ENCODE data around the gene KAT14.

- TF ChIP-seq CTCF (IDR thresholded peaks at IDR 0.05) = no peak
- TF ChIP-seq, protein P1, sequence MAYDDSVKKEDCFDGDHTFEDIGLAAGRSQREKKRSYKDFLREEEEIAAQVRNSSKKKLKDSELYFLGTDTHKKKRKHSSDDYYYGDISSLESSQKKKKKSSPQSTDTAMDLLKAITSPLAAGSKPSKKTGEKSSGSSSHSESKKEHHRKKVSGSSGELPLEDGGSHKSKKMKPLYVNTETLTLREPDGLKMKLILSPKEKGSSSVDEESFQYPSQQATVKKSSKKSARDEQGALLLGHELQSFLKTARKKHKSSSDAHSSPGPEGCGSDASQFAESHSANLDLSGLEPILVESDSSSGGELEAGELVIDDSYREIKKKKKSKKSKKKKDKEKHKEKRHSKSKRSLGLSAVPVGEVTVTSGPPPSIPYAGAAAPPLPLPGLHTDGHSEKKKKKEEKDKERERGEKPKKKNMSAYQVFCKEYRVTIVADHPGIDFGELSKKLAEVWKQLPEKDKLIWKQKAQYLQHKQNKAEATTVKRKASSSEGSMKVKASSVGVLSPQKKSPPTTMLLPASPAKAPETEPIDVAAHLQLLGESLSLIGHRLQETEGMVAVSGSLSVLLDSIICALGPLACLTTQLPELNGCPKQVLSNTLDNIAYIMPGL (CRISPR knock-in tag; IDR thresholded peaks at IDR 0.05; ENCODE audit: borderline replicate concordance) = no peak
- no peak for TF ChIP-seq POLR2A (IDR thresholded peaks at IDR 0.05; ENCODE audit: low read length)
- TF ChIP-seq EP300 (IDR thresholded peaks at IDR 0.05) = no peak
- no peak for TF ChIP-seq KDM1A (IDR thresholded peaks at IDR 0.05; ENCODE audit: low read depth)
- no peak for TF ChIP-seq MAX (IDR thresholded peaks at IDR 0.05)
- no peak for TF ChIP-seq ZFP36 (IDR thresholded peaks at IDR 0.05; ENCODE audit: borderline replicate concordance, partially characterized antibody)
- TF ChIP-seq ELK1 (IDR thresholded peaks at IDR 0.05; ENCODE audit: low read depth, low read length) = no peak
- TF ChIP-seq CEBPB (IDR thresholded peaks at IDR 0.05) = no peak
Observed at GRCh38 chr20:18138639-18139583, 1.2 kb downstream of the KAT14 start.

Data from A549 (cell line).